ENCODE results near the gene DYRK1A. TPM values are rescaled to one million over a fixed set of nuclear protein-coding genes. Genes with fewer than 3 reads are reported as not detected.

Gene DYRK1A
- polyA plus RNA-seq, 2 donors, result 14.2 to 18.5 TPM

DNA sequence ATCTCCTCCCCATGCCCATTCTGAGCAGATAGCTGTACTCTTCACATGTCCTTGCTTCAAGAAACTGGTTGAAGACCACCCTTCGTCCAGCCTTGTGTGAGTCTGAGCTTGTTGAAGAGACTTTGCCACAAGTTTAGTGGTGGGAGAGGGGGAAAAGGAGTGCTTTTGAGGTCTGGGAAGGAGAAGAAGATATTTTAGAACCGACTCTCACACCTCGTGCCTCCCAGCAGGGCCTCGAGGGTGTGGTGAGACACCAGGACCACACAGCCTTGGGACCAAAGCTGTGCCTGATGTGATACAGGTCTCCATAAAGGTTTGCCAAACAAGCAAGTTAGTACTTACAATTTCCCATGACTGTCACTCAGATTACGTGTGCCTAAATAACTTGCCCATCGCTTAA, 201.8 kb downstream of the DYRK1A start:
- Histone ChIP-seq H3K4me3 (ENCODE audit: low read depth in 1 of 2, low read length in 2 of 2) (no peak overlapping the region), H3K27me3 (ENCODE audit: control insufficient read depth in 1 of 2, insufficient read depth in 2 of 2, low read length in 2 of 2) (no peaks in the 10 kb centered on the region), H3K27ac (ENCODE audit: low read depth in 2 of 2, low read length in 1 of 2) (no peak overlapping the region), H3K36me3 (ENCODE audit: control insufficient read depth in 2 of 2, insufficient read depth in 2 of 2, low read length in 1 of 2) (no peaks in the 10 kb centered on the region), H3K9me3 (ENCODE audit: control insufficient read depth in 2 of 2, insufficient read depth in 1 of 2, low read depth in 1 of 2, low read length in 1 of 2) (no peaks in the 10 kb centered on the region), H3K4me1 (ENCODE audit: control insufficient read depth in 2 of 2, insufficient read depth in 2 of 2, low read length in 1 of 2) (peaks cover 0 to 6% of the 10 kb centered on the region in 2 donors)
- 81 to 82% methylated on average over 6 of the region's 6 CpGs for WGBS, 2 donors

GRCh38 chr21:37568916-37569315, 202.3 kb downstream of the DYRK1A start:
- H3K27ac ChIP-seq (ENCODE audit: low read depth in 2 of 2, low read length in 1 of 2), result no peak overlapping the region
- no peaks in the 10 kb centered on the region for H3K36me3 ChIP-seq (ENCODE audit: control insufficient read depth in 2 of 2, insufficient read depth in 2 of 2, low read length in 1 of 2)
- WGBS, 2 donors, result 69 to 71% methylated on average over 5 of the region's 5 CpGs
- H3K27me3 ChIP-seq (ENCODE audit: control insufficient read depth in 1 of 2, insufficient read depth in 2 of 2, low read length in 2 of 2), result no peaks in the 10 kb centered on the region
- H3K4me1 ChIP-seq (ENCODE audit: control insufficient read depth in 2 of 2, insufficient read depth in 2 of 2, low read length in 1 of 2), result peaks cover 0 to 5% of the 10 kb centered on the region in 2 donors
- H3K9me3 ChIP-seq (ENCODE audit: control insufficient read depth in 2 of 2, insufficient read depth in 1 of 2, low read depth in 1 of 2, low read length in 1 of 2), result no peaks in the 10 kb centered on the region
- H3K4me3 ChIP-seq (ENCODE audit: low read depth in 1 of 2, low read length in 2 of 2), result no peak overlapping the region

DNA sequence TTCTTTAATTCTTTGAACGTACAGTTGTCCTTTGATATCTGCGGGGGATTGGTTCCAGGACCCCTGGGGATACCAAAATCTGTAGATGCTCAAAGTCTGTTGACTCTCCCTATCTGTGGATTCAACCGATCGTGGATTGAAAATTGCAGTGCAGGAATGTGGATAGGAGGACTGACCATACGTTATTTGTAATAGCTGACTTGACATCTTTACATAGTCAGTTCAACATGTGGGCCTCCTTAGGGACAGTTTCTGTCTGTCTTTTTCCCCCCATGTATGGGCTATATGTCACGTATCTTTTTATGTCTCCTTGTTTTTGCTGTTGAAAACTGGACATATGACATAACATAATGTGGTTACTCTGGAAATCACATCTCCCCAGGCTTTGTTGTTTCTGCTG, 204.9 kb downstream of the DYRK1A start:
- no peaks in the 10 kb centered on the region for H3K36me3 ChIP-seq (ENCODE audit: control insufficient read depth in 2 of 2, insufficient read depth in 2 of 2, low read length in 1 of 2)
- H3K27me3 ChIP-seq (ENCODE audit: control insufficient read depth in 1 of 2, insufficient read depth in 2 of 2, low read length in 2 of 2), result no peaks in the 10 kb centered on the region
- 83 to 84% methylated on average over 6 of the region's 6 CpGs for WGBS, 2 donors
- H3K27ac ChIP-seq (ENCODE audit: low read depth in 2 of 2, low read length in 1 of 2), result no peak overlapping the region
- H3K9me3 ChIP-seq (ENCODE audit: control insufficient read depth in 2 of 2, insufficient read depth in 1 of 2, low read depth in 1 of 2, low read length in 1 of 2), result no peaks in the 10 kb centered on the region
- no peaks in the 10 kb centered on the region for H3K4me1 ChIP-seq (ENCODE audit: control insufficient read depth in 2 of 2, insufficient read depth in 2 of 2, low read length in 1 of 2)
- no peak overlapping the region for H3K4me3 ChIP-seq (ENCODE audit: low read depth in 1 of 2, low read length in 2 of 2)

GRCh38 chr21:37574316-37574715, 207.7 kb downstream of the DYRK1A start:
- 89 to 93% methylated on average over 6 of the region's 6 CpGs for WGBS, 2 donors
- no peaks in the 10 kb centered on the region for H3K9me3 ChIP-seq (ENCODE audit: control insufficient read depth in 2 of 2, insufficient read depth in 1 of 2, low read depth in 1 of 2, low read length in 1 of 2)
- no peak overlapping the region for H3K27ac ChIP-seq (ENCODE audit: low read depth in 2 of 2, low read length in 1 of 2)
- H3K4me3 ChIP-seq (ENCODE audit: low read depth in 1 of 2, low read length in 2 of 2), result no peak overlapping the region
- H3K36me3 ChIP-seq (ENCODE audit: control insufficient read depth in 2 of 2, insufficient read depth in 2 of 2, low read length in 1 of 2), result no peaks in the 10 kb centered on the region
- no peaks in the 10 kb centered on the region for H3K4me1 ChIP-seq (ENCODE audit: control insufficient read depth in 2 of 2, insufficient read depth in 2 of 2, low read length in 1 of 2)
- H3K27me3 ChIP-seq (ENCODE audit: control insufficient read depth in 1 of 2, insufficient read depth in 2 of 2, low read length in 2 of 2), result no peaks in the 10 kb centered on the region

GRCh38 chr21:37574751-37575150, 208.2 kb downstream of the DYRK1A start:
- Histone ChIP-seq H3K4me1 (ENCODE audit: control insufficient read depth in 2 of 2, insufficient read depth in 2 of 2, low read length in 1 of 2) (no peaks in the 10 kb centered on the region), H3K9me3 (ENCODE audit: control insufficient read depth in 2 of 2, insufficient read depth in 1 of 2, low read depth in 1 of 2, low read length in 1 of 2) (no peaks in the 10 kb centered on the region), H3K4me3 (ENCODE audit: low read depth in 1 of 2, low read length in 2 of 2) (no peak overlapping the region), H3K36me3 (ENCODE audit: control insufficient read depth in 2 of 2, insufficient read depth in 2 of 2, low read length in 1 of 2) (no peaks in the 10 kb centered on the region), H3K27ac (ENCODE audit: low read depth in 2 of 2, low read length in 1 of 2) (no peak overlapping the region), H3K27me3 (ENCODE audit: control insufficient read depth in 1 of 2, insufficient read depth in 2 of 2, low read length in 2 of 2) (no peaks in the 10 kb centered on the region)
- 93 to 96% methylated on average over 7 of the region's 7 CpGs for WGBS, 2 donors

GRCh38 chr21:37575580-37575979, 209.0 kb downstream of the DYRK1A start:
- H3K27me3 ChIP-seq (ENCODE audit: control insufficient read depth in 1 of 2, insufficient read depth in 2 of 2, low read length in 2 of 2), result no peaks in the 10 kb centered on the region
- no peaks in the 10 kb centered on the region for H3K9me3 ChIP-seq (ENCODE audit: control insufficient read depth in 2 of 2, insufficient read depth in 1 of 2, low read depth in 1 of 2, low read length in 1 of 2)
- H3K4me3 ChIP-seq (ENCODE audit: low read depth in 1 of 2, low read length in 2 of 2), result no peak overlapping the region
- WGBS, 2 donors, result 89 to 91% methylated on average over 11 of the region's 11 CpGs
- no peaks in the 10 kb centered on the region for H3K4me1 ChIP-seq (ENCODE audit: control insufficient read depth in 2 of 2, insufficient read depth in 2 of 2, low read length in 1 of 2)
- no peak overlapping the region for H3K27ac ChIP-seq (ENCODE audit: low read depth in 2 of 2, low read length in 1 of 2)
- no peaks in the 10 kb centered on the region for H3K36me3 ChIP-seq (ENCODE audit: control insufficient read depth in 2 of 2, insufficient read depth in 2 of 2, low read length in 1 of 2)

Other genes starting within 250 kb of the DYRK1A start
- gene VPS26C, start 99.4 kb upstream of the DYRK1A start, polyA plus RNA-seq, result 10 to 100 TPM; 12.4 to 18.0 TPM

Data from esophagus (tissue), 2 donors.